GM10266 (cell line): Measurements from ENCODE around the gene OR13C2.
"Not testable (repeated sequence)": the region's sequence is repeated elsewhere in the genome, so short reads cannot be mapped to it uniquely, and the experiment has no call there.

ENCODE experiments used
- DNase-seq: peaks from one replicate; pipeline ENCODE4 v3.0.0; 2012; ENCODE audit errors: extremely low spot score
- TF ChIP-seq, protein P1 (sequence below): IDR thresholded peaks from 2 replicates; pipeline ENCODE4 v1.5.1; 2012; ENCODE audit warnings: mild to moderate bottlenecking, low read depth; ENCODE audit not compliant: control insufficient read depth, insufficient read depth; ENCODE audit errors: missing control alignments

OR13C2 gene, protein sequence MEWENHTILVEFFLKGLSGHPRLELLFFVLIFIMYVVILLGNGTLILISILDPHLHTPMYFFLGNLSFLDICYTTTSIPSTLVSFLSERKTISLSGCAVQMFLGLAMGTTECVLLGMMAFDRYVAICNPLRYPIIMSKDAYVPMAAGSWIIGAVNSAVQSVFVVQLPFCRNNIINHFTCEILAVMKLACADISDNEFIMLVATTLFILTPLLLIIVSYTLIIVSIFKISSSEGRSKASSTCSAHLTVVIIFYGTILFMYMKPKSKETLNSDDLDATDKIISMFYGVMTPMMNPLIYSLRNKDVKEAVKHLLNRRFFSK

DNA sequence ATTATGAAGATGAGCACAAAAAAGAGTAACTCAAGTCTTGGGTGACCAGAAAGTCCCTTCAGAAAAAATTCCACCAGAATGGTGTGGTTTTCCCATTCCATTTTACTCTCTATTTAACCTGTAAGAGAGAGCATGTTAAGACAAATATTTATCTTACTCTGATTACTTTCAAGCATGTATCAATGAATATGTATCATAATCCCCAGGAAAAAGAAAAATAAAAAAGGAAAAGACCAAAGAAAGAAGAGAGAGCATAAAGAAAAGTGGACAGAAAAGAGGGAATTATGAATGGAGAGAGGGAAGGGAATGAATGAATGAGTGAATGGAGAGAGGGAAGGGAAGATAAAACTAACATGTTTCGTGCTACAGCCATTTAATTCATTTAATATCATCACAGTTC lies at the start of gene OR13C2:
Gene OR13C2, minus strand, starts transcription at position 101 of the 400 bp plus-strand sequence. Its CDS starts 0 bp downstream, at position 101.
- not testable (repeated sequence) for DNase-seq

DNA sequence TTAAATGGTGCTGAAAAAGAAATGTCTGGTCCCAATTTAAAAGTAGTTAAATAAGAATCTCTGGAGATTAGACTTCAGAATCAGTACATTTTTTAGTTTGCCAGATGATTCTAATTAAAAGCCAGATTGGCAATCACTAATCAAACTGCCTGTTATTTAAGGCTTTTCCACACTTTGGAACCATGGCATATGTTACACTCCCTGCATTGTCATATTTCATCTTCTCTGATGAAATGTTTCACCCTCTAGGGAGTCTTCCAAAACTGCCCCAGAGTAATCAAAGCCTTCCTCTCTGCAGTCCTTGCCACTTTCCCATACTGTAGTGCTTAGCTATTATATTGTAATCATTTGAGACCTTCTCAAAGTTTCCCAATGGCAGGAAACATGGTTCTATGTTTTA lies 30.0 kb upstream of the OR13C2 start:
- no peak for DNase-seq
- TF ChIP-seq, protein P1, sequence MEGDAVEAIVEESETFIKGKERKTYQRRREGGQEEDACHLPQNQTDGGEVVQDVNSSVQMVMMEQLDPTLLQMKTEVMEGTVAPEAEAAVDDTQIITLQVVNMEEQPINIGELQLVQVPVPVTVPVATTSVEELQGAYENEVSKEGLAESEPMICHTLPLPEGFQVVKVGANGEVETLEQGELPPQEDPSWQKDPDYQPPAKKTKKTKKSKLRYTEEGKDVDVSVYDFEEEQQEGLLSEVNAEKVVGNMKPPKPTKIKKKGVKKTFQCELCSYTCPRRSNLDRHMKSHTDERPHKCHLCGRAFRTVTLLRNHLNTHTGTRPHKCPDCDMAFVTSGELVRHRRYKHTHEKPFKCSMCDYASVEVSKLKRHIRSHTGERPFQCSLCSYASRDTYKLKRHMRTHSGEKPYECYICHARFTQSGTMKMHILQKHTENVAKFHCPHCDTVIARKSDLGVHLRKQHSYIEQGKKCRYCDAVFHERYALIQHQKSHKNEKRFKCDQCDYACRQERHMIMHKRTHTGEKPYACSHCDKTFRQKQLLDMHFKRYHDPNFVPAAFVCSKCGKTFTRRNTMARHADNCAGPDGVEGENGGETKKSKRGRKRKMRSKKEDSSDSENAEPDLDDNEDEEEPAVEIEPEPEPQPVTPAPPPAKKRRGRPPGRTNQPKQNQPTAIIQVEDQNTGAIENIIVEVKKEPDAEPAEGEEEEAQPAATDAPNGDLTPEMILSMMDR = no peak

DNA sequence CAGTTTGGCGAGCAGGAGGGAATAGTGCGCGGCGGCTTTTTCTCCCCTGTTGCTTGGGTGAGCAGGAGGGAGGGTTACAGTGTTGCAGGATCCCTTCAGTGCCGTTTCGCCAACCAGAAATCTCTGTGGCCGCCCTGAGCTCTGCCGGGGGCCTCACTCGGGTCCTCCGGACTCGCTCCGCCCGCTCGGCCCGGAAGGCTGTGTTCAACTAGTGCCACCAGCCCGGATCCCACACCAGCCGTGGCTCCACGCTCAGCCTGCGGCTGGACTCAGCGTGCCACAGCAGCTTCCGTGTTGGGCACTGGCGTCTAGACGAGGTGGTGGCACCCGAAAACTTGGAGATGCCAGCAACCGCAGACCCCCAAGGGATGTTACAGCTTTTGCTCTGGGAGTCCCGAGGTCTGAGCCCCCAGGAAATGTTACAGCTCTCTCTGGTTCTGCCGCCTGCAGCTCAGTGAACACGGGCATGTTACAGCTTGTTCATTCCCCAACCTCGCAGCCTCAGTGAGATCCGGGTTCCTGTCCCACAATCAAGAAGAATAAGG lies 28.6 kb upstream of the OR13C2 start:
- no peak for DNase-seq
- TF ChIP-seq, protein P1 = no peak

DNA sequence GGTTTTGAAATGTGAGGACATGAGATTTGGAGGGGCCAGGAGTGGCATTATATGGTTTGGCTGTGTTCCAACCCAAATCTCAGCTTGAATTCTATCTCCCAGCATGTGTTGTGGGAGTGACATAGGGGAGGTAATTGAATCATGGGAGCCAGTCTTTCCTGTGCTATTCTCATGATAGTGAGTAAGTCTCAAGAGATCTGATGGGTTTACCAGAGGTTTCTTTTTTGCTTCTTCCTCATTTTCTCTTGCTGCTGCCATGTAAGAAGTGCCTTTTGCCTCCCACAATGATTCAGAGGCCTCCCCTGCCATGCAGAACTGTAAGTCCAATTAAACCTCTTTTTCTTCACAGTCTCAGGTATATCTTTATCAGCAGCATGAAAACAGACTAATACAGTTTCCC lies 20.5 kb upstream of the OR13C2 start:
- not testable (repeated sequence) for DNase-seq

DNA sequence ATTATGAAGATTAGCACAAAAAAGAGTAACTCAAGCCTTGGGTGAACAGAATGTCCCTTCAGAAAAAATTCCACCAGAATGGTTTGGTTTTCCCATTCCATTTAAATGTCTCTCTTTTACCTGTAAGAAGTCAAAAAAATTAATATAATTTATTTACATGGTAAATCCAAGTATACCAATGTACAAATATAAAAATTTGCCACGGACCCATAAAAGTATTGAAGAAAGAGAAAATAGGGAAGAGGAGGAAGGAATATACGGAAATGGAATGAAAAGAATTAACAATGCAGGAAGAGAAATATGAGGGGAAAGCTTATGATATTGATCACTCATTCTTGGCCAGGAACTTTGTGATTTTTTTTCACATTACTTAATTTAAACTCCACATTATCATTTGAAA lies 12.7 kb upstream of the OR13C2 start, which contains the start of gene OR13C9:
Gene OR13C9, minus strand, starts transcription at position 101 of the 400 bp plus-strand sequence. Its CDS starts 0 bp downstream, at position 101.
- TF ChIP-seq, protein P1 = no peak

DNA sequence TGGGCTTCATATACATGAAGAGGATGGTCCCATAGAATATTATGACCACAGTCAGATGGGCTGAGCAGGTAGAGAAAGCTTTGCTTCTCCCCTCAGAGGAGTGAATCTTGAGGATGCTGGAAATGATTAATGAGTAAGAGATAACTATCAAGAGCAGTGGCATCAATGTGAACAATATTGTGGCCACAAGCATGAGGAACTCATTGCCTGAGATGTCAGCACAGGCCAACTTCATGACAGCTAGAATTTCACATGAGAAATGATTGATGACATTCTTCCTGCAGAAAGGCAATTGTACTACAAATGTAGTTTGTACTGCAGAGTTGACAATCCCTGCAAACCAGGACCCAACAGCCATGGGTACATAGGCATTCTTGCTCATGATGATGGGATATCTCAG lies 12.0 kb upstream of the OR13C2 start:
- no peak for DNase-seq
- TF ChIP-seq, protein P1 = no peak

More for the DNA sequence above, 12.7 kb upstream of the OR13C2 start, which contains the start of gene OR13C9:
- no peak for DNase-seq

DNA sequence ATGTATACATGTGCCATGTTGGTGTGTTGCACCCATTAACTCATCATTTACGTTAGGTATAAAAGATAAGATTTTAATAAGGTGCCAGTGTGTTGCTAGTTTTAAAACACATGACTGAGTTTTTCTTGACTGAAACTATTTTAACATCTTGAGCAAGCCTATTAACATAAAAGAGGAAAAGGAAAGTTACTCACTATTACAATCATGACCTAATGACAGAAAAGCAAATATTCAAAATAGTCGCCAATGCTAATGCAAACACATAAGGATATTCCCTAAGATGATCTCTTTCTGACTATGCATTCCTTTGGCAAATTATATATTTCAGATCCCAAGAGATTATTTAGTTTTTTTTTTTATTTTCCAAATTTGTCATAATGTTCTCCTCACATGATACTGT lies 5.8 kb upstream of the OR13C2 start:
- TF ChIP-seq, protein P1 = no peak
- DNase-seq = no peak

DNA sequence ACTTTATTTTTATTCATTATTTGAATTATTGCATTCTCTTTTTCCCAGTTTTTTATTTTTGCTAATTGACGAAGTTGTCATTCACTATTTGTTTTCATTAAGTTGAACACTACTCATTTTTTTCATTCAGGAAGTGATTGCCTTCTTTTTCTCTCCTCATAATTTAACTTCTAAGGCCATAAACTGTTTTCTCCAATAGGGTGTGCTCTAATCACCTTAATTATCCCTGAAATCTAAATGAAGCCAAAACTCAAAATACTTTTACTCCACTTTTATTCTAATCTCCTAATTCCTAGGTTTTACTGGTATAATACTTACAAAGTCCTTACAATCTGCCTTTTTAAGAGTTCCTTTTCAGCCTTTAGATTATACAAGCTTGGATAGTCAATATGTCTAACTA lies 2.9 kb upstream of the OR13C2 start:
- no peak for DNase-seq

More for the DNA sequence above, 2.9 kb upstream of the OR13C2 start:
- TF ChIP-seq, protein P1 = no peak
